AG09319 (cell line): ENCODE data around the gene CTU1.

Experiments
- DNase-seq: peaks from one replicate; pipeline ENCODE4 v3.0.0-alpha.2; 2010; ENCODE audit warnings: low read depth; ENCODE audit errors: extremely low read depth
- TF ChIP-seq, protein P1 (sequence below): IDR thresholded peaks from 2 replicates; pipeline ENCODE4 v1.5.1; 2011; ENCODE audit warnings: low read depth, mild to moderate bottlenecking, inconsistent platforms, low read length, moderate library complexity

CTU1 gene

DNA sequence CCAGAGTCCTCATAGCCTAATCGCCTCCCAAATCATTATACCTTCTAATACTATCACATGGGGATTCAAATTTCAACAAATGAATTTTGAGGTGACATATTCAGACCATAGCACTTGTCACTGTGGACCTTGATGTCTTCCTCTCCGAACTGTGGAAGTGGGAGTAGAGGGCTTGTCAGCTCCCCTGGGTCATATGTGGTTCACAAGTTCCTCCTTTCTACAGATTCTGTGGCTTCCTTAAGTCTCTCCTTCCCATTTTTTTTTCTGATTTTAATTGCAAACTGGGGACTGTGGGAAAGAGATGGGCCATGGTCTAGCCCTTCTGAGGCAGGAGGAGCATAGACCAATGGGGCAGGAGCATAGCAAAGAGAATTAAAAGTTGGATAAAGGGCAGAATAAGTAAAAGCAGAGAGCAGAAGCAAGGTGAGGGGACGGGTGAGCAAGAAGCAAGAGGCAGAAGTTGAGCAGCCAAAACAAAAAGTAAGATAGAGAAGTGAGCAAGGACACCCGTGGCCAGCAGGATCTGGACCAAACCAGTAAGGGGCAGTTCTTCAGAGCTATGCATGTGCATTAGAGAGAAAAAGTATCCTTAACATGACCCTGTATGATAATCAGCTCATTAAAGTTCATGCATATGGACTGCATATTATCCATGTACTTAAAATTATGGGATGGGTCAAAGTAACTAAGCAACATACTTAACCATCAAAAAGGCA, 31.2 kb upstream of the CTU1 start:
- TF ChIP-seq, protein P1, sequence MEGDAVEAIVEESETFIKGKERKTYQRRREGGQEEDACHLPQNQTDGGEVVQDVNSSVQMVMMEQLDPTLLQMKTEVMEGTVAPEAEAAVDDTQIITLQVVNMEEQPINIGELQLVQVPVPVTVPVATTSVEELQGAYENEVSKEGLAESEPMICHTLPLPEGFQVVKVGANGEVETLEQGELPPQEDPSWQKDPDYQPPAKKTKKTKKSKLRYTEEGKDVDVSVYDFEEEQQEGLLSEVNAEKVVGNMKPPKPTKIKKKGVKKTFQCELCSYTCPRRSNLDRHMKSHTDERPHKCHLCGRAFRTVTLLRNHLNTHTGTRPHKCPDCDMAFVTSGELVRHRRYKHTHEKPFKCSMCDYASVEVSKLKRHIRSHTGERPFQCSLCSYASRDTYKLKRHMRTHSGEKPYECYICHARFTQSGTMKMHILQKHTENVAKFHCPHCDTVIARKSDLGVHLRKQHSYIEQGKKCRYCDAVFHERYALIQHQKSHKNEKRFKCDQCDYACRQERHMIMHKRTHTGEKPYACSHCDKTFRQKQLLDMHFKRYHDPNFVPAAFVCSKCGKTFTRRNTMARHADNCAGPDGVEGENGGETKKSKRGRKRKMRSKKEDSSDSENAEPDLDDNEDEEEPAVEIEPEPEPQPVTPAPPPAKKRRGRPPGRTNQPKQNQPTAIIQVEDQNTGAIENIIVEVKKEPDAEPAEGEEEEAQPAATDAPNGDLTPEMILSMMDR = no peak
- no peak for DNase-seq

DNA sequence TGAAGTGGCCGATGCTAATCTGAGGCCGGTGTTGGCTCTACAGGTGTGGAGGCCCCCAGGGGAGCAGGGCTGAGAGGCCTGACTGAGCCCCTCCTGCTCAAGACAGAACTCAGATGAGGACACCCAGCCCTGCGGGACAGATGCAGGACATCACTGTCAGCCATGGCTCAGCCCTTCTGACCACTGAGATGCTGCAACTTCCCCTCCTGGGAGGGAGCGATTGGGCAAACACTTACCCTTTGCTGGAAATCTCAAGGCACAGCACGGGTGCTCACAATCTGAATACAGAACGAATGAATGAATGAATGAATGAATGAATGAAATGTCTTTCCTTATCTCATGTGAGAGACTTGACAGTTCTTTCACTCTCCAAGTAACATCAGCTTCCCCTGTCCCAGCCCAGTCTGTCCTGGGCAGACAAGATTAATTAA, 30.4 kb upstream of the CTU1 start:
- TF ChIP-seq, protein P1 = no peak
- no peak for DNase-seq

DNA sequence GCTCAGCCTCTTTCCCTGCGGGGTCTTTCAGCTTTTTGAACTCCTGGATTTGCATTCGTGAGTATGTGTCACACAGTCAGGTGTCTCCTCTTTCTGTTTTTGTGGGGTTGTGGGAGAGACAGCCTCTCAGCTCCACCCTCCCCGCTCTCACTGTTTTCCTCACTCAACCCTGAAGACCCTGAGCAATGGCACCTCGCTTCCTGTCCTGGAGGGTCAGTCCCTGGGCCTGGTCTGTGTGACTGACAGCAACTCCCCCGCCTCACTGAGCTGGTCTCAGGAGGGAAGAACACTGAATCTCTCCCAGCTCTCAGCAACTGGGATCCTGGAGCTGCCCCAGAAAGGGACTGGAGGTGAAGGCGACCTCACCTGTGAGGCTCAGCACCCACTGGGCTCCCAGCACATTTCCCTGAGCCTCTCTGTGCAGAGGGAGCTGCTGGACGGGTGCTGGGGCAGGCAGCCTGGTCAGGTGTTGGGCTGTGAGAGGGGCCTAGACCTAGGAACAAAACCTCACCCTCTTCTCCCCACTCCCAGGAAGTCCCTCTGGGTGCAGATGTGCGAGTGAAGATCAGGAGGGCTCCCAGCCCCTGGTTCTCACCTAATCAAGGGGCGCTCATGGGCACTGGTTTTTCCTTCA, 29.7 kb upstream of the CTU1 start:
- DNase-seq = no peak
- TF ChIP-seq, protein P1 = no peak

DNA sequence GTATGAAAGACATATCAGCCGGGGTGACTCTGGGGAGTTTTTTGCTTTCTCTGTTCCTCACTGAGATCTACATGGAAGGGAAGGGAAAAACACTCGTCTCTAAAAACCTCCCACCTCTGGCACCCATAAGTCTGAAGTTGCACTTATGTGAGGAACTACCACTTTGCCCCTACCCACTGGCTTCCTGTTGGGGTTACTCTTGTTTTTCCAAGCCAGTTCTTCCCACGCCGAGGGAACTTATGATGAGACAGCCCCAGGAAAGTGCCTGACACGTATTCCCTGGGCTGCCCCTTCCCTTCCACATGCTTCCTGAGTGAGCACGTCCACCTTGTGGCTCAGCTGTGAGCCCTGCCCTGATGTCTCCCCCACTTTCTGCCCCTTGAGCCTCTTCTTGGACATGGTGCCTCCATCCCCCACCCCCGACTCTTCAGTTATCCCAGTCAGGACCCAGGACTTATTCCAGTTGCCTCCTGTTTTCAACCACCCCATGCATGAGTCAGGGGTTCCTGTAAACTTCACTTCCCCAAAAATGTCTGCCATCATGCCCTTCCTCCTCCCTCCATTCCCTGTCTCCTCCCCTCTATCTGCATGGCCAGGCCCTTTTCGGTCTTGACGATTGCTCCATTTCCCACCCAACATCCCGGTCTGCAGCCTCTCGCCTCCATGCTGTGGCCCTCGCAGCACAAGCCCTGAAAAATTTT, 28.8 kb upstream of the CTU1 start:
- no peak for DNase-seq
- TF ChIP-seq, protein P1 = no peak

DNA sequence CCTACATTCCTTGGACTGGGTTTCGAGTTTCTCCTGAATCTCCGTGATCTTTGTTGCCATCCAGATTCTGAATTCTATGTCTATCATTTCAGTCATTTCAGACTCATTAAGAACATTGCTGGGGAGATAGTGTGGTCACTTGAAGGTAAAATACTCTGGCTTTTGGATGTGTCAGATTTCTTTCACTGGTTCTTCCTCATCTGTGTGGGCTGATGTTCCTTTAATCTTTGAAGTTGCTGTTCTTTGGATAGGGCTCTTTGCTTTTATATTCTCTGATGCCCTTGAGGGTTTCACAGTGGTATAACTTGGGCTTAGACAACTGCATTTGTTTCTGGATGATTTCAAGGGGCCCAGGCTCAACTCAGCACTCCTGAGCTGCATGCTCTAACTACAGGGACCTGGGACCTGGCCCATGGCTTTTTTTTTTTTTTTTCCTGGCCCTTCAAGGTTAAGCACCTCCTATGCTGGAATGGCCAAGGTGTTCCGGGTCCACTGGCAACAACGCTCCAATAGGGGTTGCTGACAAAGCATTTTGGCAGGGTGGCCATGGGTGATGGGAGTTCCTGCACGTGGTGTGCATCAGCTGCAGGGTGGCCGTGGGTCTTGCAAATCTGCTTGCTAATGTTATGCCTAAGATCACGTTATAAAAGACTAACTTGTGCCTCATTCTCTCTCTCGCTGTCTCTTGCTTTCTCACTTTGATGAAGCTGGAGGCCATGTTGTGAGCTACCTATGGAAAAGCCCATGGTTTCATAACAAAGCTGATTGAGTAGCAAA, 28.0 kb upstream of the CTU1 start:
- TF ChIP-seq, protein P1 = no peak
- no peak for DNase-seq

DNA sequence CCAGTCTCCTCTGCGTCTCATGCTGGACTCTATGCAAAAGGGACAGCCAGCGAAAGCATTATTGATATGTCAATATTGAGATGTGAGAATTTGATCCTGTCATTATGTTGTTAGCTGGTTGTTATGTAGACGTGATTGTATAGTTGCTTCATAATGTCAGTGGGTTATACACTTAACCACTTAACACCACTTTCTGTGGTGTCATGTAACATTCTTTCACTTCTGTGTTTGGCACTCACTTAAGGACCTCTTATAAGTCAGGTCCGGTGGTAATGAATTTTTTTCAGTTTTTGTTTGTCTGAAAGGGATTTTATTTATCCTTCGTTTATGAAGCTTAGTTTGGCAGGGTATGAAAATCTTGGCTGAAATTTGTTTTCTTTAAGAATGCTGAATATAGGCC, 26.8 kb upstream of the CTU1 start:
- no peak for DNase-seq
- TF ChIP-seq, protein P1 = no peak
